Stimulated activated CD4-positive, alpha-beta T cell treated with anti-CD3 and anti-CD28 coated beads, TNF-alpha, amount 100 ng/mL, for 1 hour (primary cell): ENCODE measurements around the gene IFT81.

Source experiments
- DNase-seq, 3 donors: peaks; one replicate each; pipeline ENCODE4 v3.0.0-alpha.2; 2020; ENCODE audit warnings: low read depth in 3 of 3, low spot score in 1 of 3

IFT81 gene

GRCh38 chr12:110149086-110149660 lies 25.0 kb downstream of the IFT81 start:
- no peak for DNase-seq

DNA sequence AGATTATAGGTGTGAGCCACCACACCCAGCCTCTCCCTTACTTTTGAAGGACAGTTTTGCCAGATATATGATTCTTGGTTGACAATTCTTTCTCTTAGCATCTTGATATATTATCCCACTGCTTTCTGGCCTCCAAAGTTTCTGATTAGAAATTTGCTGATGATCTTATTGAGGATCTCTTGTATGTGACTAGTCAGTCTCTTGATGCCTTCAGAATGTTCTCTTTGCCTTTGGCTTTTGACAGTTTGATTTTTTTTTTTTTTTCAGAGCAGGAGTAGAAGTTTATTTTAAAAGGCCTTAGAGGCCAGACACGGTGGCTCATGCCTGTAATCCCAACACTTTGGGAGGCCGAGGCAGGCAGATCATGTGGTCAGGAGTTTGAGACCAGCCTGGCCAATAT lies 32.6 kb downstream of the IFT81 start:
- no peak for DNase-seq

GRCh38 chr12:110157539-110157938 lies 33.4 kb downstream of the IFT81 start:
- DNase-seq, result no peak

GRCh38 chr12:110159671-110160245 lies 35.6 kb downstream of the IFT81 start:
- no peak for DNase-seq

DNA sequence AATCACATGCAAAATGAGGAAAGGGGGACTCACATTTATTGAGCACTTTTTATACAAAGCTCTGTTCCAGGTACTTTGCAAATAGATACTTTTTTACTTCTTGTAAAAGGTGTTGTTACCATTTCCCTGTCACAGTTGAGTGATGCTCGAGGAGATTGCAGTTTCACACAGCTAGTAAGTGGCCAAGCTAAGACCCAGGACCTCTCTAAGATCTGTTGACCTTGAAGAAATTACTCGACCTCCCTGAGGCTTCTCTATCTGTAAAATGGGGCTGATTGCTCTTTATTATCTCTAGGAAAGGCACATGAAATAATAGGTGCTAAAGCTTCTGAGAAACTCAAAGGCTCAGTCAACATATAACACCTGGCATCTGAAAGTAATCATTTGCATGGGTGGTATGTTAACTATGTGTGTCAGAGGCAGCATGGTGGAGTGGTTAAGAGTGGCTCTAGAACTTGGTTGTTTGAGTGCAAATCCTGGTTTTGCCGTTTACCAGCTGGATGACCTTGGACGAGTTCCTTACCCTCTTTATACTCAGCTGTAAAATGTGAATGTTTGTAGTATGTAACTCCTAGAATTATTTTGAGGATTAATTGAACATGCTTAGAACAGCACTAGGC lies 41.5 kb downstream of the IFT81 start:
- DNase-seq, result no peak

GRCh38 chr12:110168732-110169455 lies 44.7 kb downstream of the IFT81 start:
- no peak for DNase-seq

DNA sequence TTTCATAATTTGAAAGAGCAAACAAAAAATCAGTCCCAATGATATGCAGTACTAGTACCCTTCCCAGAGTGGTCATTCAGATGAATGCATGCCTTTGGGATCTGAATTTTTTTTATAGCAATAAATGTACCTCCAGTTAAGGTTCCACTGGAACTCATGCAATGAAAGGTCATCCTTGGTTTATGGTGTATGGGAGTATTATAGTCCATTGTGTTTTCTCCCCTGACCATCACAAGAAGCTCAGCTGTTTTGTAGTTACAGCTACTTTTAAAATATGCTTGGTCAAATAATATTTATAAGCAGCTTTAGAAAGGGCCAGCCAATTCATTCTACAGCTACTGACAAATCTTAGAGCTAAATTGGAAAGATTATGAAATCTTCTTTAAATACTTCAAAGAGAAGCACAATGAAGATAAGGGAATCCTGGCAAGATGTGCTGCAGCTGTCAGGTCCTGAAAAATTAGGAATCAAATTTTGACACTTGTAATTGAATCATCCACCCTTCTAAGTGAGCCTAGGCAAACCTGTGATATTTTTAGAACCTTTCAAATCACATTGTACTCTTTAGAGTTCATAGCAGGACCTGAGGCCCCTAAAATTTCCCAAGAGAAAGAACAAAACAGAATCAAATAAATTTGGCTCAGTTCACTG lies 46.5 kb downstream of the IFT81 start:
- no peak for DNase-seq

DNA sequence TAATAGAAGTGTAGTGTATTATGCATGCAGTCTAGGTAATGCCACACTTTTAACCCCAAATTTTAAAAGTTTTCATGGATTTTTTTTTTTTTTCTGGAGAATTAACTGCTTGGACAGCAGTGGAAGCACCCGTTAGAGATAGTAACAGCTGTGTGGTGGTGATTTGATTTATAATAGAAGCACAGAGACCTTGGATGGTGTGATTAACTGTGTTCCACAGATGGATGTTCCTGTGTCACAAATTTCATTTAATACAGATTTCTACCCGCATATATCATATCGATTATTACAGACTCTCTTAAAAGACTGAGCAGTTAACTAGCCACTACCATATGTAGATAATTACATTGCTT lies 47.0 kb downstream of the IFT81 start:
- no peak for DNase-seq

DNA sequence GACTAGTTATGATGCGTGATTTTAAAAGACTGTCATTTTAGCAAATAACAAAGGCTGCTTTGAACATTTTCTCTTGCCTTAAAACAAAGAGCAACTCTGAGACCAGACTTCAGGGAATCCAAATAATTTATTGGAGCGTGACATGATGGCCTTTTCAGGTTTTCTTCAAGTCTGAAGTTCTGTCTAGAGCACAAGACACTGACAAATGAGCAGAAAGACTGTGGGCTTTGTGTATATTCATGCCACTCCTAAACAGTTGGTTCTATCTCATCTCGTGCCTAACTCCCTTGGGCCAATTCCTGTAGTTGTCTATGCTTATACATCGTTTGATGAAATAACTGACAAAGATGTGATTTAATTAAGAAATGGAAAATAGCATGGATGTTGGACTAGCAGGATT lies 47.5 kb downstream of the IFT81 start:
- no peak for DNase-seq

DNA sequence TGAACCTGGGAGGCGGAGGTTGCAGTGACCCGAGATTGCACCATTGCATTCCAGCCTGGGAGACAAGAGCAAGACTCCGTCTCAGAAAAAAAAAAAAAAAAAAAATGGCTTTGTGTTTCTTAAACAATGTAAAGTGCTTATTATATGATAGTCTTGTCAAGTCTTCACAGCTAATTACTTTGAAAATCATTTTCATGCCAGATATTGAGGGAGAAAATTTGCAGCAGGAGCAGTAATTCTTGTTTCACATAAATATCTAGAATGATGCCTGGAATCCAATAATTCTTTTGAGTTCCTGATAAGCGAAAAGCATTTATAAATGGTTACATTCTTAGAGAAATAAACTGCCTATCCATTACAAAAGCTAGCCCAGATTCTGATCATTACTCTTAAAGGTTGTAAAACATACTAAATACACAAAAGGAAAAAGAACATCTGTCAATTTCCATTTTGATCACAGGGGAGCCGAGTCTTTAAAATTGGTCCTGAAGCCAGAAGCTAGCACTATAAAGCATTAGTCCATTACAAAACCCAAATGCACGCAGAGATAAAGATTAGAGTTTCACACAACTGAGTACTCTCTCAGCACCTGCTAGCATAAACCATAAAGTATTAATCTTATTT lies 50.3 kb downstream of the IFT81 start:
- no peak for DNase-seq

GRCh38 chr12:110175201-110175600 lies 51.0 kb downstream of the IFT81 start:
- no peak for DNase-seq

GRCh38 chr12:110176745-110177144 lies 52.6 kb downstream of the IFT81 start:
- DNase-seq, result no peak

- DNase-seq, result no peak
Measured at GRCh38 chr12:110179291-110179690, 55.1 kb downstream of the IFT81 start.

GRCh38 chr12:110180591-110181005 lies 56.4 kb downstream of the IFT81 start:
- no peak for DNase-seq

DNA sequence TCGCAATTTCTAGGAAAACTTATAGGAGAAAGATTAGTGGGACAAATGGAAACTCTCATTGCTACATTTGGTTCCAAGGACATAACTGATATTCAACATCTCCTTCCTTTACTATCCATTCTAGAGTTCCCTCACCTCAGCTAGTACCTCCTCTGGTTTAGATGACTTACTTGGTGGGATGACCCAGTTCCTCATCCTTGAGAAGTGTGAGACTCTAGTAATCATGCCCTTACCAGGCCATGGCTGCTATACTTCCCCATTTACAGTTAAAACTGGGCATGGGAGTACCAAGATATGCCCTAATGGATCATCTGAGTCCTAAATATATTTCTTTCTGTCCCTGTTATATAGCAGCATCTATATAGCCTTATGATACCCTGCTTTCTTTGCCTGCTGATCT lies 58.1 kb downstream of the IFT81 start:
- DNase-seq, result no peak

DNA sequence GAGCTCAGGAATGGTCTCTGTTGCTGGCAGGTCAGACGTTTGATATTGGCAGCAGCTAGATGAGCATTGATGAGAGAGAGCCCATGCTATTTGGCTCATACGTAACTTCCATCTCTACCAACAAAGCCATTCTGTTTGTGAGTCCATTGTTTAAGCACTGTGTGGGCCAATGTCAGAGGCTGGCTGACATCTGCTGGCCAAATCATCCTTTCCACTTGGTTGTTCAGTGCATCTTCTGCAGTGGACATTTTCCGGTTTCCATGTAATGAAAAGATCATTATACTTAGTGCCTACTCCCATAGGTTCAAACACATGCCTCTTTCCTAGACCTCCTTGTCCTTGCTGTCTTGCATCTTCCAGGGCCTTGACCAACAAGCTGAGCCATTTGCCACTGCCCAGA lies 59.2 kb downstream of the IFT81 start:
- DNase-seq, result no peak

- no peak for DNase-seq
Measured at GRCh38 chr12:110185626-110186025, 61.5 kb downstream of the IFT81 start.

- no peak for DNase-seq
Measured at GRCh38 chr12:110186059-110186458, 61.9 kb downstream of the IFT81 start.

GRCh38 chr12:110193196-110193595 lies 69.0 kb downstream of the IFT81 start:
- DNase-seq, result no peak

- no peak for DNase-seq
Measured at GRCh38 chr12:110197003-110197402, 72.8 kb downstream of the IFT81 start.

DNA sequence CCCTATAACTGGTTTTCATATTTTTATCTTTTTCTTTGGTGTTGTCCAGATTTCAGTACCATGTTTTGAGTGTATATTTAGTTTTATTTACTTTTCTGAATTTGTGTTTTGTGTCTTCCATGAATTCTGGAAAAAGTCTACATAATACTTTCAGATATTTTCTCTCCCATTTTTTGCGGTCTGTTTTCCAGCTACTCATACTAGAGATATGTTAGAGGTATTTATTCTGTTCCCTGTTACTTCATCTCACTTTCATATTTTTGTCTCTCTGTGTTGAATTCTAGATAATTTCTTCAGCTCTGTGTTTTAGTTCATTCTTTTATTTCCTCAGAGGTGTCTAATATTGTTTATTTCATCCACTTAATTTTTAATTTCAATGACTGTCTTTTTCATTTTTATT lies 74.2 kb downstream of the IFT81 start:
- DNase-seq, result no peak
